K562 (cell line): Measurements from ENCODE around the gene NRG2.

Experiments used
- KDM5B ChIP-seq: fragments of 200-600 bp; sonication (generic); IDR thresholded peaks from 2 replicates; pipeline ENCODE4 v1.6.1; 2012; ENCODE audit warnings: low read depth, mild to moderate bottlenecking, moderate library complexity, low read length, control low read depth, inconsistent platforms; ENCODE audit not compliant: insufficient replicate concordance
- SRF ChIP-seq, 2 experiments: fragments of 250-450, 450-650 bp in 1 of 2; sonication (Bioruptor Pico) in 1 of 2; sonication (generic) in 1 of 2; formaldehyde crosslinking; IDR thresholded peaks; 2 replicates each; pipeline versions ENCODE4 v1.5.0 to v1.5.1; 2020 to 2022; ENCODE audit warnings: mild to moderate bottlenecking in 1 of 2, missing genetic modification reagents in 1 of 2
- ZBTB8A ChIP-seq: fragments of 450-650 bp; IDR thresholded peaks from 2 replicates; pipeline ENCODE4 v1.6.1; 2018; ENCODE audit warnings: mild to moderate bottlenecking, moderate library complexity; ENCODE audit not compliant: partially characterized antibody
- ZNF274 ChIP-seq: IDR thresholded peaks from 2 replicates; pipeline ENCODE4 v1.6.1; 2011; ENCODE audit warnings: low read depth, mild to moderate bottlenecking, low read length, moderate library complexity, borderline replicate concordance
- TF ChIP-seq, protein P1 (sequence below): fragments of 200-600 bp; sonication (generic); IDR thresholded peaks from one replicate; pipeline ENCODE4 v1.6.1; 2012; ENCODE audit warnings: mild to moderate bottlenecking, low read depth, low read length, inconsistent platforms

DNA sequence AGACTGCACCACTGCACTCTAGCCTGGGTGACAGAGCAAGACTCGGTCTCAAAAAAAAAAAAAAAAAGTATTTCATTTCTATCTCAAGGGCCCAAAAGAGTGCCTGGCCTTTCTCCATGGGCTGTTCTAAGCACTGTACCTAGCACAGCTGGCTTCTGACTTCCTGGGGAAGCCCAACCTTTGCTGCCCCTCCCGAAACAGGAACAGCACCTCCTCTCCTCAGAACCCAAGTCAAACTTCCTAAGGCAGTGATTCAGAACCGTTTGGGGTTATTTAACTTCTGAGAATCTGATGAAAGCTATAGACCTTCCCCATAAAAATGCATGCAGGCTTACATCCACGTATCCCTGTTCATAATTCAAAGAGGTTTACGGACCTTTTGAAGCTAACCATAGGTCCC, 57.8 kb downstream of the NRG2 start:
- TF ChIP-seq ZBTB8A (no peak), KDM5B (no peak), ZNF274 (no peak), SRF (CRISPR knock-in tag; IDR thresholded peaks at IDR 0.05) (no peak)
- TF ChIP-seq, protein P1, sequence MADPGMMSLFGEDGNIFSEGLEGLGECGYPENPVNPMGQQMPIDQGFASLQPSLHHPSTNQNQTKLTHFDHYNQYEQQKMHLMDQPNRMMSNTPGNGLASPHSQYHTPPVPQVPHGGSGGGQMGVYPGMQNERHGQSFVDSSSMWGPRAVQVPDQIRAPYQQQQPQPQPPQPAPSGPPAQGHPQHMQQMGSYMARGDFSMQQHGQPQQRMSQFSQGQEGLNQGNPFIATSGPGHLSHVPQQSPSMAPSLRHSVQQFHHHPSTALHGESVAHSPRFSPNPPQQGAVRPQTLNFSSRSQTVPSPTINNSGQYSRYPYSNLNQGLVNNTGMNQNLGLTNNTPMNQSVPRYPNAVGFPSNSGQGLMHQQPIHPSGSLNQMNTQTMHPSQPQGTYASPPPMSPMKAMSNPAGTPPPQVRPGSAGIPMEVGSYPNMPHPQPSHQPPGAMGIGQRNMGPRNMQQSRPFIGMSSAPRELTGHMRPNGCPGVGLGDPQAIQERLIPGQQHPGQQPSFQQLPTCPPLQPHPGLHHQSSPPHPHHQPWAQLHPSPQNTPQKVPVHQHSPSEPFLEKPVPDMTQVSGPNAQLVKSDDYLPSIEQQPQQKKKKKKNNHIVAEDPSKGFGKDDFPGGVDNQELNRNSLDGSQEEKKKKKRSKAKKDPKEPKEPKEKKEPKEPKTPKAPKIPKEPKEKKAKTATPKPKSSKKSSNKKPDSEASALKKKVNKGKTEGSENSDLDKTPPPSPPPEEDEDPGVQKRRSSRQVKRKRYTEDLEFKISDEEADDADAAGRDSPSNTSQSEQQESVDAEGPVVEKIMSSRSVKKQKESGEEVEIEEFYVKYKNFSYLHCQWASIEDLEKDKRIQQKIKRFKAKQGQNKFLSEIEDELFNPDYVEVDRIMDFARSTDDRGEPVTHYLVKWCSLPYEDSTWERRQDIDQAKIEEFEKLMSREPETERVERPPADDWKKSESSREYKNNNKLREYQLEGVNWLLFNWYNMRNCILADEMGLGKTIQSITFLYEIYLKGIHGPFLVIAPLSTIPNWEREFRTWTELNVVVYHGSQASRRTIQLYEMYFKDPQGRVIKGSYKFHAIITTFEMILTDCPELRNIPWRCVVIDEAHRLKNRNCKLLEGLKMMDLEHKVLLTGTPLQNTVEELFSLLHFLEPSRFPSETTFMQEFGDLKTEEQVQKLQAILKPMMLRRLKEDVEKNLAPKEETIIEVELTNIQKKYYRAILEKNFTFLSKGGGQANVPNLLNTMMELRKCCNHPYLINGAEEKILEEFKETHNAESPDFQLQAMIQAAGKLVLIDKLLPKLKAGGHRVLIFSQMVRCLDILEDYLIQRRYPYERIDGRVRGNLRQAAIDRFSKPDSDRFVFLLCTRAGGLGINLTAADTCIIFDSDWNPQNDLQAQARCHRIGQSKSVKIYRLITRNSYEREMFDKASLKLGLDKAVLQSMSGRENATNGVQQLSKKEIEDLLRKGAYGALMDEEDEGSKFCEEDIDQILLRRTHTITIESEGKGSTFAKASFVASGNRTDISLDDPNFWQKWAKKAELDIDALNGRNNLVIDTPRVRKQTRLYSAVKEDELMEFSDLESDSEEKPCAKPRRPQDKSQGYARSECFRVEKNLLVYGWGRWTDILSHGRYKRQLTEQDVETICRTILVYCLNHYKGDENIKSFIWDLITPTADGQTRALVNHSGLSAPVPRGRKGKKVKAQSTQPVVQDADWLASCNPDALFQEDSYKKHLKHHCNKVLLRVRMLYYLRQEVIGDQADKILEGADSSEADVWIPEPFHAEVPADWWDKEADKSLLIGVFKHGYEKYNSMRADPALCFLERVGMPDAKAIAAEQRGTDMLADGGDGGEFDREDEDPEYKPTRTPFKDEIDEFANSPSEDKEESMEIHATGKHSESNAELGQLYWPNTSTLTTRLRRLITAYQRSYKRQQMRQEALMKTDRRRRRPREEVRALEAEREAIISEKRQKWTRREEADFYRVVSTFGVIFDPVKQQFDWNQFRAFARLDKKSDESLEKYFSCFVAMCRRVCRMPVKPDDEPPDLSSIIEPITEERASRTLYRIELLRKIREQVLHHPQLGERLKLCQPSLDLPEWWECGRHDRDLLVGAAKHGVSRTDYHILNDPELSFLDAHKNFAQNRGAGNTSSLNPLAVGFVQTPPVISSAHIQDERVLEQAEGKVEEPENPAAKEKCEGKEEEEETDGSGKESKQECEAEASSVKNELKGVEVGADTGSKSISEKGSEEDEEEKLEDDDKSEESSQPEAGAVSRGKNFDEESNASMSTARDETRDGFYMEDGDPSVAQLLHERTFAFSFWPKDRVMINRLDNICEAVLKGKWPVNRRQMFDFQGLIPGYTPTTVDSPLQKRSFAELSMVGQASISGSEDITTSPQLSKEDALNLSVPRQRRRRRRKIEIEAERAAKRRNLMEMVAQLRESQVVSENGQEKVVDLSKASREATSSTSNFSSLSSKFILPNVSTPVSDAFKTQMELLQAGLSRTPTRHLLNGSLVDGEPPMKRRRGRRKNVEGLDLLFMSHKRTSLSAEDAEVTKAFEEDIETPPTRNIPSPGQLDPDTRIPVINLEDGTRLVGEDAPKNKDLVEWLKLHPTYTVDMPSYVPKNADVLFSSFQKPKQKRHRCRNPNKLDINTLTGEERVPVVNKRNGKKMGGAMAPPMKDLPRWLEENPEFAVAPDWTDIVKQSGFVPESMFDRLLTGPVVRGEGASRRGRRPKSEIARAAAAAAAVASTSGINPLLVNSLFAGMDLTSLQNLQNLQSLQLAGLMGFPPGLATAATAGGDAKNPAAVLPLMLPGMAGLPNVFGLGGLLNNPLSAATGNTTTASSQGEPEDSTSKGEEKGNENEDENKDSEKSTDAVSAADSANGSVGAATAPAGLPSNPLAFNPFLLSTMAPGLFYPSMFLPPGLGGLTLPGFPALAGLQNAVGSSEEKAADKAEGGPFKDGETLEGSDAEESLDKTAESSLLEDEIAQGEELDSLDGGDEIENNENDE: no peak
